Ectodermal cell (in vitro differentiated cells): ENCODE results near the gene PTPN13.

Experiments
- H3K27ac ChIP-seq: 2 replicates; pipeline ENCODE4 v1.7.0; 2013; ENCODE audit warnings: mild to moderate bottlenecking, low read depth, low read length; ENCODE audit not compliant: insufficient read depth, poor library complexity, severe bottlenecking
- H3K27me3 ChIP-seq: 2 replicates; pipeline ENCODE4 v1.7.0; 2013; ENCODE audit warnings: mild to moderate bottlenecking, low read length; ENCODE audit not compliant: insufficient read depth, control insufficient read depth, poor library complexity, severe bottlenecking
- H3K36me3 ChIP-seq: one replicate; pipeline ENCODE4 v1.7.0; 2013; ENCODE audit warnings: low read length; ENCODE audit not compliant: control insufficient read depth, insufficient read depth
- H3K4me1 ChIP-seq: one replicate; pipeline ENCODE4 v1.7.0; 2013; ENCODE audit warnings: low read length; ENCODE audit not compliant: control insufficient read depth, insufficient read depth
- H3K4me3 ChIP-seq: 2 replicates; pipeline ENCODE4 v1.7.0; 2013; ENCODE audit warnings: low read depth, low read length, control low read depth; ENCODE audit not compliant: insufficient read depth
- H3K9me3 ChIP-seq: 2 replicates; pipeline ENCODE4 v1.7.0; 2013; ENCODE audit warnings: mild to moderate bottlenecking, low read length, moderate library complexity; ENCODE audit not compliant: control insufficient read depth
- WGBS, 2 experiments: methylation state at CpG; one replicate each; pipeline ENCODE4 v1.1.7; 2013; ENCODE audit warnings: missing lambda C conversion rate in 2 of 2; 5-methylcytosine and 5-hydroxymethylcytosine counted together

PTPN13 gene

GRCh38 chr4:86560447-86560846 lies 33.7 kb upstream of the PTPN13 start:
- H3K4me1 ChIP-seq, result no peaks in the 10 kb centered on the region
- no peaks in the 10 kb centered on the region for H3K27me3 ChIP-seq
- no peak overlapping the region for H3K4me3 ChIP-seq
- H3K27ac ChIP-seq, result no peak overlapping the region
- no CpG with 5 or more reads among the region's 2 CpGs for WGBS, 2 experiments
- H3K36me3 ChIP-seq, result no peaks in the 10 kb centered on the region
- no peaks in the 10 kb centered on the region for H3K9me3 ChIP-seq

GRCh38 chr4:86561256-86561655 lies 32.9 kb upstream of the PTPN13 start:
- no peaks in the 10 kb centered on the region for H3K36me3 ChIP-seq
- no peaks in the 10 kb centered on the region for H3K4me1 ChIP-seq
- no peaks in the 10 kb centered on the region for H3K9me3 ChIP-seq
- no peaks in the 10 kb centered on the region for H3K27me3 ChIP-seq
- H3K4me3 ChIP-seq, result no peak overlapping the region
- WGBS, 2 experiments, result 83 to 100% methylated on average over 1 of the region's 1 CpG
- H3K27ac ChIP-seq, result no peak overlapping the region

- H3K4me1 ChIP-seq, result no peaks in the 10 kb centered on the region
These were observed 30.7 kb upstream of the PTPN13 start for GRCh38 chr4:86563416-86563815.

GRCh38 chr4:86564795-86565194 lies 29.3 kb upstream of the PTPN13 start:
- no peaks in the 10 kb centered on the region for H3K27me3 ChIP-seq
- H3K4me1 ChIP-seq, result no peaks in the 10 kb centered on the region
- no peaks in the 10 kb centered on the region for H3K36me3 ChIP-seq
- H3K27ac ChIP-seq, result no peak overlapping the region
- H3K4me3 ChIP-seq, result no peak overlapping the region
- 95 to 98% methylated on average over 4 of the region's 5 CpGs for WGBS, 2 experiments
- no peaks in the 10 kb centered on the region for H3K9me3 ChIP-seq

More at GRCh38 chr4:86563416-86563815, 30.7 kb upstream of the PTPN13 start:
- no peak overlapping the region for H3K4me3 ChIP-seq
- H3K27ac ChIP-seq, result no peak overlapping the region
- H3K27me3 ChIP-seq, result no peaks in the 10 kb centered on the region
- WGBS, 2 experiments, result 83 to 100% methylated on average over 1 to 2 of the region's 2 CpGs
- no peaks in the 10 kb centered on the region for H3K36me3 ChIP-seq
- H3K9me3 ChIP-seq, result no peaks in the 10 kb centered on the region

GRCh38 chr4:86565651-86566050 lies 28.5 kb upstream of the PTPN13 start:
- H3K27ac ChIP-seq, result no peak overlapping the region
- WGBS, 2 experiments, result 96% methylated on average over 2 of the region's 2 CpGs
- no peaks in the 10 kb centered on the region for H3K36me3 ChIP-seq
- H3K4me3 ChIP-seq, result no peak overlapping the region
- H3K9me3 ChIP-seq, result no peaks in the 10 kb centered on the region
- H3K4me1 ChIP-seq, result no peaks in the 10 kb centered on the region
- no peaks in the 10 kb centered on the region for H3K27me3 ChIP-seq

GRCh38 chr4:86569103-86569870 lies 24.8 kb upstream of the PTPN13 start:
- H3K27me3 ChIP-seq, result no peaks in the 10 kb centered on the region
- H3K36me3 ChIP-seq, result no peaks in the 10 kb centered on the region
- no peaks in the 10 kb centered on the region for H3K9me3 ChIP-seq
- 93 to 97% methylated on average over 5 to 6 of the region's 6 CpGs for WGBS, 2 experiments
- no peak overlapping the region for H3K27ac ChIP-seq
- H3K4me1 ChIP-seq, result no peaks in the 10 kb centered on the region
- no peak overlapping the region for H3K4me3 ChIP-seq

- no peaks in the 10 kb centered on the region for H3K27me3 ChIP-seq
- H3K36me3 ChIP-seq, result no peaks in the 10 kb centered on the region
- no peak overlapping the region for H3K27ac ChIP-seq
- no peaks in the 10 kb centered on the region for H3K4me1 ChIP-seq
- 87 to 93% methylated on average over 6 of the region's 6 CpGs for WGBS, 2 experiments
- H3K4me3 ChIP-seq, result no peak overlapping the region
- H3K9me3 ChIP-seq, result no peaks in the 10 kb centered on the region
These were observed 14.2 kb upstream of the PTPN13 start for GRCh38 chr4:86579941-86580340.

- WGBS, 2 experiments, result 93% methylated on average over 2 of the region's 2 CpGs
These were observed 11.7 kb upstream of the PTPN13 start for GRCh38 chr4:86582410-86582809.

GRCh38 chr4:86586160-86586572 lies 7.9 kb upstream of the PTPN13 start:
- WGBS, 2 experiments, result 74 to 81% methylated on average over 3 of the region's 4 CpGs
- Histone ChIP-seq H3K4me1 (peaks cover 3% of the 10 kb centered on the region), H3K27me3 (no peaks in the 10 kb centered on the region), H3K27ac (no peak overlapping the region), H3K9me3 (no peaks in the 10 kb centered on the region), H3K36me3 (no peaks in the 10 kb centered on the region), H3K4me3 (no peak overlapping the region)

More at GRCh38 chr4:86582410-86582809, 11.7 kb upstream of the PTPN13 start:
- Histone ChIP-seq H3K27me3 (no peaks in the 10 kb centered on the region), H3K4me1 (peaks cover 3% of the 10 kb centered on the region), H3K36me3 (no peaks in the 10 kb centered on the region), H3K9me3 (no peaks in the 10 kb centered on the region), H3K4me3 (no peak overlapping the region), H3K27ac (no peak overlapping the region)

- no peaks in the 10 kb centered on the region for H3K36me3 ChIP-seq
- no peak overlapping the region for H3K27ac ChIP-seq
- no peak overlapping the region for H3K4me3 ChIP-seq
- 91 to 93% methylated on average over 6 to 7 of the region's 7 CpGs for WGBS, 2 experiments
- H3K9me3 ChIP-seq, result no peaks in the 10 kb centered on the region
- no peaks in the 10 kb centered on the region for H3K27me3 ChIP-seq
- H3K4me1 ChIP-seq, result peaks cover 3% of the 10 kb centered on the region
These were observed 7.3 kb upstream of the PTPN13 start for GRCh38 chr4:86586626-86587380.
